Endometrial microvascular endothelial cells (primary cell): ENCODE data around the gene LARP1B. TPM values are rescaled to one million over a fixed set of nuclear protein-coding genes. Genes with fewer than 3 reads are reported as not detected.
"Not testable (repeated sequence)": the region's sequence is repeated elsewhere in the genome, so short reads cannot be mapped to it uniquely, and the experiment has no call there.

Experiments used
- in situ Hi-C: cut with HindIII; loops from 2 replicates; pipeline ENCODE4 v1.10.0; 2017; ENCODE audit warnings: low sequenced_read_pairs, low pct_unique_long_range_greater_than_20kb; ENCODE audit errors: inconsistent ontology term
- total RNA-seq: library from RNA; depleted of rRNA; stranded (reverse); fragments of >200 nt; gene quantifications from one replicate; pipeline ENCODE4 v1.2.3, GENCODE V29; 2015; ENCODE audit errors: inconsistent ontology term

Gene LARP1B
- total RNA-seq: 14.5 TPM

DNA sequence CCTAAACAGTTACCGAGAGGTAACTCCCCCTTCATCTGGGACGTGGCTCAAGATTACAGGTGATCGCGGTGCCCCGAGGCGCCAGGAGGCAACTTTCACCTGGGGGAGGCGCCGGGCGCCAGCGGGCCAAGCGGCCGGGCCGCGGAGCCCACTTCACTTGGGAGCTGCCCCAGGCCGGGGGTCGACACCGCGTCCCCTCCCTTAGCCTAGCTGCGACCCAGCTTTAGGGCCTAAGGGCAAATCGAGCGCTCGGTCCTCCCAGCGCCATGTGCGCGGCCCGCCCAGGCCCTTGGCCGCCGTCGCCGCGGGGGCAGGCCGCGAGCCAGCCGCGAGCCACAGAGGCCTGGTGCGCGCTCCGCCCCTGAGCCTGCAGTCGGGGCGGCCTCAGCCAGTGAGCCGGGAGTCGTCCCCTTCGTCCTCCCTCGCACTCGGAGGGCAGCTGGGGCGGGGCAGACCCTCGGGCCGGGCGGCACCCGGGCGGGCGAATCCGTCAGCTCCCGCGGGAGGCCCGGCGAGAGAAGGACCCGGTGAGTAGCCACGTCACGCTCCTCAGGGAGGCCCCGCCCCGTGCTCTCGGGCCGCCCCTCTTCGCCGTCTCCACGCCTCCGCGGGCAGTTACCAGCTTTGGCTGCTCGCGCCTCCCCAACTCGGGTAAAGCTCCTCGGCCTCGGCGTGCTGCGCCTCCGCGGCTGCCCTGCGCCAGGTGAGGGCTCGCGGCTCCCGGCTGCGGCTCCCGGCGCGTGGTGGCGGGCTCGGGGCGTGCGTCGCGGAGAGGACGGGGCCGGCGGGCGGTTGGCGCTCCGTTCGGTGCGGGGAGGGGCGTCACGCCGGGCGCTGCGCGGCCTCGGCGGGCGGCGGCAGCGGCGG is at the start of gene LARP1B:
Gene LARP1B (plus strand): TSS at position 614 of the 867 bp plus-strand sequence. CDS start 13,640 bp downstream, outside the sequence.
- in situ Hi-C loops: no loop called here

DNA sequence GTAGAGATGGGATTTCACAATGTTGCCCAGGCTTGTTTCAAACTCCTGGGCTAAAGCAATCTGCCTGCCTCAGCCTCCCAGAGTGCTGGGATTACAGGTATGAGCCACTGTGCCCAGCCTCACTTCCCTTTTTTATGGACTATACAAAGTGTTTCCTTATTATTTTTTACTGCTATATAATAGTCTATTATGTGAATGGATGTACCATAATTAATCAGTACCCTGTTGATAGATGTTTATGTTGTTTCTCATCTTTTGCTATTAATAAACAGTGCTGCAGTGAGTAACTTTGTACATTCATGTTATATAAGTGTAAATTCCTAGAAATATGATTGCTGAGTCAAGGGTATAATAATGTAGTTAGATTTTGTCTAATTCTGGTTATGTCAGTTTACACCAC is 35.8 kb upstream of the LARP1B start:
- in situ Hi-C loops: no loop called here

DNA sequence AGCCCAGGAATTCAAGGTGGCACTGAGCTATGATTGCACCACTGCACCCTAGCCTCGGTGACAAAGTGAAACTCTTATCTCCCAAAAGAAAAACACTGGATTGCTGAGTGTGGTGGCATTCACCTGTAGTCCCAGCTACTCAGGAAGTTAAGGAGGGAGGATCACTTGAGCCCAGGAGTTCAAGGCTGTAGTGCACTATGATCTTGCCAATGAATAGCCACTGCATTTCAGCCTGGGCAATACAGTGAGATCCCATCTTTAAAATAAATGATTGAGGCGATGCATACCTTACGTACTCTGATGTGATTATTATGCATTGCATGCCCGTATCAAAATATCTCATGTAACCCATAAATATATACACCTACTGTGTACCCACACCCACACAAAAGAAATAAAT is 31.2 kb upstream of the LARP1B start:
- in situ Hi-C loops: no loop called here

DNA sequence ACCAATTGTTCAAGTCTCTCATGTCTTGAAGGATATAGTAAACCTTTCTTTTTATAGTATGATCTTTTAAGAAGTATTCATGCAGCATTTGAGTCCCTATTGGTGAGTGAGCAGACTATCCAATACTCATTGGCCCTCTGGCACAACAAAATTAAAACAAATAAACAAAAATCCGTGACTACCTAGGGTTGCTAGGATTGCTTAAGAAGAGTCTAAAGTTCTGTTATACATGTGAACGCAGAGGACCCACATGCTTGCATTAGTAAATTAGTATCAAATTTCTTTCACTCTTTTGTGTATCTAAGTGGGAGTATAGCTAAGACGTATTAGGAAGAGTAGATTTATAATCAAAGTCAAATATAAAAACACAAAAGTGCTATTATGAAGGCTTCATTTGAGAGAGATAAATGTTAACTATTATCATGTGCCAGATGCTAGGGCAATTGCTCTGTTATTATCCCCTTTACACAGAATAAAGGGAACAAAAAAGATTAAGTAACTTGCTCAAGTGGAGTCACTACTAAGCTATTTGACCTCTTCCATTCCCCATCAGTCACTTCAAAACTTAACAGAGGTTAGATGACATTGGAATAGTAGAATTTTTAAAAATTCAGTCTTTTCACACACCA is 29.2 kb upstream of the LARP1B start:
- in situ Hi-C loops: no loop called here

DNA sequence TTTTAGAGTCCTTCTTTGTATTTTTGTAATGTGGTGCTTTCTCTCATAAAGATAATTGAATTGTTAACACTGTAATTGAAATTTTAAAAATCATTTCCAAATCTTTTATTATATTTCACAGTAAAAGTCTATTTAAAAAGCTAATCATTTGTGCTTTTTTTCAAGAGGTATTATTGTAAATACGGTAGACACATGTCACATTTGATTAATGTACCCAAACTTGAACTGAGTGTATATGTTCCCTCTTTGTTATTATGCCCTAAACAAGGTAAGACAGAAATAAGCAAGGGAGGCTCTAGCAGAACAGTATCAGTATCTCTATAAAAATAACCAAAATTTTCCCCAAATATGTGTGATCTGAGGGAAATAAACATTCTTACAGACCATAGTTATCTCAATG is 21.5 kb upstream of the LARP1B start:
- in situ Hi-C loops: no loop called here

DNA sequence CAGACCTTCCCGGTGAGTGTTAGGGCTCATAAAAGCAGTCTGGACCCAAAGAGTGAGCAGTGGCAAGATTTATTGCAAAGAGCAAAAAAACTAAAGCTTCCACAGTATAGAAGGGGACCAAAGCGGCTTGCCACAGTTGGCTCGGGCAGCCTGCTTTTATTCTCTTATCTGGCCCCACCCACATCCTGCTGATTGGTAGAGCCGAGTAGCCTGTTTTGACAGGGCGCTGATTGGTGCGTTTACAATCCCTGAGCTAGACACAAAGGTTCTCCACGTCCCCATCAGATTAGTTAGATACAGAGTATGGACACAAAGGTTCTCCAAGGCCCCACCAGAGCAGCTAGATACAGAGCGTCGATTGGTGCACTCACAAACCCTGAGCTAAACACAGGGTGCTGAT is 14.1 kb upstream of the LARP1B start:
- in situ Hi-C loops: not testable (repeated sequence)

DNA sequence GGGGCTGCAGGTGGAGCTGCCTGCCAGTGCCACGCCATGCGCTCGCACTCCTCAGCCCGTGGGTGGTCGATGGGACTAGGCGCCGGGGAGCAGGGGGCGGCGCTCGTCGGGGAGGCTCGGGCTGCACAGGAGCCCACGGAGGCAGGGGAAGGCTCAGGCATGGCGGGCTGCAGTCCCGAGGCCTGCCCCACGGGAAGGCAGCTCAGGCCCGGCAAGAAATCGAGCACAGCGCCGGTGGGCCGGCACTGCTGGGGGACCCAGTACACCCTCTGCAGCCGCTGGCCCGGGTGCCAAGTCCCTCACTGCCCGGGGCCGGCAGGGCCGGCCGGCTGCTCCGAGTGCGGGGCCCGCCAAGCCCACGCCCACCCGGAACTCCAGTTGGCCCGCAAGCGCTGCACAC is 13.6 kb upstream of the LARP1B start:
- in situ Hi-C loops: not testable (repeated sequence)

DNA sequence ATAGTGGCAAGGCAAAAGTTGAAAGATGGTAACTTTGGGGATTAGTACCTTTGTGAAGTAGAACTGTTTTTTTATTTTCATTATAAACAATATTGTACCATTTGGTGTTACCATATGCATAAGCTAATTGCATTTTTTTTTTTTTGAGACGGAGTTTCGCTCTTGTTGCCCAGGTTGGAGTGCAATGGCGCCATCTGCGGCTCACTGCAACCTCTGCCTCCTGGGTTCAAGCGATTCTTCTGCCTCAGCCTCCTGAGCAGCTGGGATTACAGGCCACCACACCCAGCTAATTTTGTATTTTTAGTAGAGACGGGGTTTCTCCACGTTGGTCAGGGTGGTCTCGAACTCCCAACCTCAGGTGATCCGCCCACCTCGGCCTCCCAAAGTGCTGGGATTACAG is 9.9 kb upstream of the LARP1B start:
- in situ Hi-C loops: not testable (repeated sequence)

DNA sequence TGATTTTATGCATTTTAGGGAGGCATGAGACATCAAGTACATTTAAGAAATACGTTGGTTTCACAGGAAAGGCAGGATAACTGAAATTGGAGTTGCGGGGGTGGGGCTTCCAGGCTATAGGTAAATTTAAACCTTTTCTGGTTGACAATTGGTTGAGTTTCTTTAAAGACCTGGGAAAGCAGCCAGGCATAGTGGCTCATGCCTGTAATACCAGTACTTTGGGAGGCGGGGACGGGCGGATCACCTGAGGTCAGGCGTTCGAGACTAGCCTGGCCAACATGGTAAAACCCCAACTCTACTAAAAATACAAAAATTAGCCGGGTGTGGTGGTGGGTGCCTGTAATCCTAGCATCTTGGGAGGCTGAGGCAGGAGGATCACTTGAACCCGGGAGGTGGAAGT is 6.2 kb upstream of the LARP1B start:
- in situ Hi-C loops: not testable (repeated sequence)

DNA sequence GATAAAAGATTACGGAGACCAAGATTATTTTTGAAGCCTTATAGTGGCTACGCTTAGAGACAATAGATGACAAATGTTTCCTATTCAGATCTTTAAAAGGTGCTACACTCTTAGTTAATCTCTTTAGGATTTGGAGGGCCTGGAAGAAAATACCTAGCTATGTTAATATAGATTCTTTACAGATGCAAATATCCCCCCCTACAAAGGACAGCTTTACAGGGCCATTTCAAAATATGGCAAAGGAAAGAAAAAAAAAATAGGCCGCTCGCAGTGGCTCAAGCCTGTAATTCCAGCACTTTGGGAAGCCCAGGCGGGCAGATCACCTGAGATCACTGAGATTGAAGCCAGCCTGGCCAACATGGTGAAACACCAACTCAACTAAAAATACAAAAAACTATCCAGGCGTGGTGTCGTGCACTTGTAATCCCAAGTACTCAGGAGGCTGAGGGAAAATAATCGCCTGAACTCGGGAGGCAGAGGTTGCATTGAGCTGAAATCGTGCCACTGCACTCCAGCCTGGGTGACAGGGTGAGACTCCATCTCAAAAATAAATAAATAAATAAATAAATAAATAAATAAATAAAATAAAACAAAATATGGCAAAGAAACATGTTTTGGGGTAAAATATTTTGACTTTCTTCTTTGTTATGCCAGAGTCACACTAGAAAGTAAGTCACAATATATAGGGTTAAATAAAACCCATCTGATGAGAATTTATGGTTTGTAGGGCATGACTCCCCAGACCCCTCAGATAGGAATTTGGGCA is 5.5 kb upstream of the LARP1B start:
- in situ Hi-C loops: not testable (repeated sequence)

DNA sequence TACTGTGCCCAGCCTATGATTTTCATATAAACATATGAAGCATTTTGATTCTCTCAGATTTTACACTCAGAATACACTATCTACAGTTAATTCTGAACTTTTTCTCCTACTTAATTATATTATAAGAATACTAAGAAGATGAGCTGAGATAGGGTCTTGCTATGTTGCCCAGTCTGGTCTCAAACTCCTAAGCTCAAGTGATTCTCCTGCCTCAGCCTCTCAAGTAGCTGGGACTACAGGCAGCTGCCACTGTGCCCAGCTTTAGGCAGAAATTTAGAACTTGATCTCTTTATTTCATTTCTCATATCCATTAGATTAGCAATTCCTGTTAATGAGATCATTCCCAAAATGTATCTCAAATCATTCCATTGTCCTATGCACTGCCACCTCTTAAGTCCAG is 4.7 kb upstream of the LARP1B start:
- in situ Hi-C loops: no loop called here

DNA sequence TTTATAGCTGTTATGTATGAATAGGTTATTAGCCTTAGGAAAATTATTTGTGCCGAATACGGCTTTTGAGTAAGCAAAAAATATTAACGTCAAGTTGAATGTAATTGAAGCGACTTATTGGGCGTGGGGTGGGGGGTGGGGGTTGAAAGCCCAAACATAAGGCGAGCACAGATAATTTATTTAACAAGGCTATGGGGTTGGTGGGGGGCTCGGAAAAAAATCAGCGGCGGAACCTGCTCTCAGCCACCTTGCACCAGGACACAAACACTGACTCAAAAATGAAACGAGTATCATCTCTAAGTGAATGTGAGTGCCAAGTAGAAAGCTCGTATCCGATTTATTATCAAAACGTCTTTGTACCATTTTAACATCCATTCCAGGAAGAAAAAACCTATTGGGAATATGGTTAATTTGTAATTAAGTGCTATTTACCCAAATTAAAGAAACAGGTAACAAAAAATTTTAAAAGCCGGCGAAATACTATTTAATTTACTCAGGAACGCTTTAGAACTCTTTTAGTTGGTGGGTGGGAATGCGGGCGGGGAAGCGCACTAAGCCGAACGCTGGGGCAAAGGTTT is 902 bp upstream of the LARP1B start:
- in situ Hi-C loops: no loop called here

DNA sequence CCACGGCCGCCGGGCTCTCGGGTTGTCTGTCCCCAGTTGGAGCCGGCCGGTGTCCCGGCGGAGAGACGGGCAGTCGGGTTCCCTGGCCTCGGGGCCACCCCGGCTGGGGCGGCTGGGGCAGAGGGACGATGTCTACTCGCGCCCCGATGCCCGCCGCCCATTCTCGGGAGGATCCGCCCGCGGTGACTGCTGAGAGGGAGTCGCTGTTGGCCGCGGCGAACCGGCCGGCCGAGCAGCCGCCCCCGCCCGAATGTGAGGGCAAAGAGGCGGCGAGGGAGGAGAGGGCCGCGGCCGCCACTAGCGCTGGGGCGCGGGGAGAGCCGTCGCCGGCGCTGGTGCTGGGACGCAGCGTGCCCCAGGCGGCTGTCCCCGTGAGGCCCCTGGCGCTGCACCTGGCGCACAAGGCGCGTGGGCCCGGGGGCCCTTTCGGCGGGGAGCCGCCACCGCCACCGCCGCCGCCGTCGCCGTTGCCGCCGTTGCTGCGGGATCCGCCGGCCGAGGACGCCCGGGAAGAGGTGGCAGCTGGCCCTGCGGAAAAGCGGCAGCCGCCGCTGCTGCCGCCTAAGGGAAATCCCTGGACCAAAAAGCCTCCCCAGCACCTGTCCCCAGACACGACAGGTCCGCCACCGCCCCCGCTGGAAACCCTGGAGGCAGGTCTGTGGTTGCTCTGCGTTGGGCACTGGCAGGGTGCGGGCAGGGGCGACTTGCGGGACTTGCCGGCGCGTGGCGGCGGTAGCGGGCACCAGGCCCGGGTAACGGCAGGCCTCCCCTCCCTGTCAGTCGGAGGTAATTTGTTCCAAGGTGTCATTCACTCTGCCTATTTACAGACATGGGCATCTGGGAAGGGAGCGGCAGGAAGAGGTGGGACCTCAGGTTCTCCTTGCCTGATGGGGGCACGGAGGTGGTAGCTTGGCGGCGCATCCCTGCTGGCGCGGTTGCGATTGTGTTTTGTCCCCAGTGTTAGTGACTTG is 739 bp downstream of the LARP1B start:
- in situ Hi-C loops: no loop called here

DNA sequence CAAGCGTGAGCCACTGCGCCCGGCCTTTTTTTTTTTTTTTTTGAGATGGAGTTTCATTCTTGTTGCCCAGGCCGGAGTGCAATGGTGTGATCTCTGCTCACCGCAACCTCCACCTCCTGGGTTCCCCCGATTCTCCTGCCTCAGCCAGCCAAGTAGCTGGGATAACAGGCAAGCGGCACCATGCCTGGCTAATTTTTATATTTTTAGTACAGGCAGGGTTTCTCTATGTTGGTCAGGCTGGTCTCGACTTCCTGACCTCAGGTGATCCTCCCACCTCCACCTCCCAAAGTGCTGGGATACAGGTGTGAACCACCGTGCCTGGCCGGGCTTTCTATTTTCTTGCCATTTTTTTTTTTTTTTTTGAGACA is 5.3 kb downstream of the LARP1B start:
- in situ Hi-C loops: not testable (repeated sequence)

DNA sequence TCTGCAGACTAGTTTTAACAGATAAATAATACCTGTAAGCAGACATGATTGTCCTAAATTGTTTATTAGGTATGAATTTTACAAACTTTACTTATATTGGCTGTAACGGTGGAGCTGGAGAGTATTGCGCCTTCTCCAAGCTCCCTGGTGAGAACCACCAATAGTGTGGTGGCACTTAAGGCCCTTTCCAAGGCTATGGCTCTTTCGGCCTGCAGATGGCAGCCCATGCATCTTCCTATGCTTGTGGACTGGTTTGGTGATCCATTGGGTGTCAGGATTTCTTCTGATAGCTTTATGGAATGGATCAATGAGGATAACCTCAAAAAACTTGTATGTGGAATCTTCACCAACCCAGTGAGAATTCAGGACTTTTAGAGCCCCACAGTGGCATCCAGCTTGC is 7.8 kb downstream of the LARP1B start:
- in situ Hi-C loops: no loop called here

DNA sequence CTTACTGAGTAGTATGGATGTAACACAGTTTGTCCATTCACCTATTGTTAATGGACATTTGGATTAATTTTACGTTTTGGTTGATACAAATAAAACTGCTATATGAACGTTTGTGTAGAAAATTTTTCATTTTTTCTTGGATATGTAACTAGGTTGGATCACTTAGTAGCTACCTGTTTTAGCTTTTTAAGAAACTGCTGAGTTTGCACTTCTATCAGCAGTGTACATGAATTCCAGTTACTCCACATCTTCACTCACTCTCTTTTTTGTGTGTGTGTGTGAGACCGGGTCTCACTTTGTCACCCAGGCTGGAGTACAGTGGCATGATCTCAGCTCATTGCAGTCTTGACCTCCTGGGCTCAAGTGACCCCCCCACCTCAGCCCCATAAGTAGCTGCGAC is 15.4 kb downstream of the LARP1B start:
- in situ Hi-C loops: no loop called here

DNA sequence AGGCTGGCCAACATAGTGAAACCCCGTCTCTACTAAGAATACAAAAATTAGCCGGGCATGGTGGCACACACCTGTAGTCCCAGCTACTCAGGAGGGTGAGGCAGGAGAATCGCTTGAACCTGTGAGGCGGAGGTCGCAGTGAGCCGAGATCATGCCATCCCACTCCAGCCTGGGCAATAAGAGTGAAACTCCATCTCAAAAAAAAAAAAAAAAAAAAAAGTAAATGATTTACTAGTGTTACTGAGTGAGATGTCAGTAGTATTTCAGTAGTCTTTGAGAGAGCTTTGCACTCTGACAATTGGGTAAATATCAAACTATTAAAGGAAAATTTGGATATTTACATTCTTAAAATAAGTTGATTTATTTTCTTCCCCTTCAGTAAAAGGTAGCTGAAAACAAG is 34.2 kb downstream of the LARP1B start:
- in situ Hi-C loops: not testable (repeated sequence)

DNA sequence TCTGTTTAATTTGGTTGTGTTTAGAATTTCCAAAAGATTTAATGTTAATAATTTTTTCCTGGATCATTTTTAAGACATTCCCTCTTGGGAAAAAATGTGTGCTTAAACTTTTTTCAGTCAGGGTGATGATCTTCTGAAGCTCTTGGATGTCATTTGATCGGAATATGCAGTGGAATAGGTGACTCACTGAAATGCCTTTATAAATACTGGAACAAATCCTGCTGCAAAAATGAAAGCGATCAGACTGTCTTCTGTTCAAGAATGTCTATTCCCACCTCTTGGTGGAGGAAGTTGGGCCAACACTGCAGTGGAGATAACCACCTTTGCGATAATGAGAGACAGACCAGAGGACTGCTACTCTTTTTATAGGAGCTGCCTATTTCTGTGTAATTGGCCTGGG is 46.7 kb downstream of the LARP1B start:
- in situ Hi-C loops: no loop called here
